C1 segment of cervical spinal cord (tissue), 14 donors: ENCODE data around the gene RNF144B.
"Not testable (repeated sequence)": the region's sequence is repeated elsewhere in the genome, so short reads cannot be mapped to it uniquely, and the experiment has no call there.

Experiments used
- DNase-seq, 14 donors: peaks; one replicate each; lab custom pipeline; 2025; lab: John Stamatoyannopoulos, UW

Gene RNF144B

DNA sequence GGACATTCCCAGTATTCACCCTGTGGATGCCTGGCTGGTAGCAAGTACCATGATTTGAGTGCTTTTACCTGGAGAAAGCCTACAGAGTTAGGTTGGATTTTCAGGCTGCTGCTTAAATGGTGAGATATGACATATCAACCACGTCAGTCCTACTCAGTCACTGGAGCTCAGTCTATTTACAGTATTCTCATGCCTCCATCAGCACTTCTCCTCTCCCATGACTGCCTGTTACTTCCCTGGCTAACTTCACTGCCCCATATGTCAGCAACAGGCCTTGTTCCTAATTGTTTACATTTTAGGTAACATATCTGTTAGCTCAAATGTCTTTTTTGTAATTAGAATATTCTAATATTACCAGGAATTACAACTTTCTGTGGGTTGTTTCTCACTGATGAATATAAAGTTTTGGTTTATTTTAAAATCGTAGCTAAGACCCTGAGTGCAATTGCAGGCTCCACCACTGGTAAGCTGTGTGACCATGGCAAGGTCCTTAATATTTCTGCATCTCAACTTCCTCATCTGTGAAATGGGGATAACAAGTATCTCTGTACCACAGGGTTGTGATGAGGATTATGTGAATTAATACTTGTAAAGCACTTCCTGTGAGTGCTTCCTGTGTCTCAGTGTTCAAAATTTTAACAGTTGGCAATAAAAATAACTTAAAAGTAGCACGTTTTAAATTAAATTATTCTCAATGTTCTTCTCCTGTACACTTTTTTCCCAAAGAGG is 54.3 kb downstream of the RNF144B start:
- DNase-seq = no peak

- no peak for DNase-seq
These were observed 57.0 kb downstream of the RNF144B start for GRCh38 chr6:18444111-18444510.

DNA sequence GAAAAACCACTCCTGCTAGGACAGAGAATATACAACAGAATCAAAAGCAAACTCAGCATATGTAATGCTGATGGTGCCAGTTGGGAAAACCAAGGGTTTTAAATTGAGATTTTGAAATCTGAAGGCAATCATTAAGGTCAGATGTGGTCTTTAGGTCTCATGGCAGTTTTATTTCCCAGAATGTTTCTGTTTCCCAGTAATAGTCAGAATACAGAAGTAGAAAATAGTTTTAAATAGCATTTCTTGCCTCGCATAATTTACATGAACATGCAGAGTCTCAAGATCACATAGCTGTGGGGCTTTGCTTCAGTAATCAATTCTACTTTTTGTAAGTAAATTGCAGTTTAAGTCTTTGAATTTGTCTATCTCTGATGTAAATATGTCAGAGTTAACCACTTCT is 58.1 kb downstream of the RNF144B start:
- no peak for DNase-seq

- DNase-seq = no peak
These were observed 59.6 kb downstream of the RNF144B start for GRCh38 chr6:18446771-18447170.

GRCh38 chr6:18447552-18447951 is 60.4 kb downstream of the RNF144B start:
- no peak for DNase-seq

- DNase-seq = no peak
These were observed 64.6 kb downstream of the RNF144B start for GRCh38 chr6:18451756-18452155.

DNA sequence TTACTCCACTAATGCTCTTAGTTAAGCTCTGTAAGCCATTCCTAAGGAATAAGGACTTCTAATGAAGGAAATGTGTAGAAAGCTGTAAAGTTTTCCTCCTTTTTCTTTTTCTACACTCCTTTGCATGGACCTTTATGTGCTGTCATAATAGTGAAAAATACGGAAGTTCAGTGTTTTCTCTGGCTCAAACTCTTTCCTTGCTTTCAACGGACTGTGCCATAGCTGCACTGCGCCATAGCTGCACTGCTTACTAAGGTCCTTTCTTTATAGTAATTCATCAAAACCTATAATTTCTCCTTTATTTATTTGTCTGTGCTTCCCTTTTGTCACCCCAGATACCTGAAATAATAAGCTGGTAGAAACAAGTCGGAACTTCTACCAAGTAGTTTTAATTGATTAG is 67.3 kb downstream of the RNF144B start:
- no peak for DNase-seq

GRCh38 chr6:18457065-18457737 is 70.1 kb downstream of the RNF144B start:
- no peak for DNase-seq

GRCh38 chr6:18458086-18458485 is 70.9 kb downstream of the RNF144B start:
- not testable (repeated sequence) for DNase-seq

- no peak for DNase-seq
These were observed 76.3 kb downstream of the RNF144B start for GRCh38 chr6:18463429-18463828.

- DNase-seq = no peak
These were observed 77.0 kb downstream of the RNF144B start for GRCh38 chr6:18464176-18464575.

DNA sequence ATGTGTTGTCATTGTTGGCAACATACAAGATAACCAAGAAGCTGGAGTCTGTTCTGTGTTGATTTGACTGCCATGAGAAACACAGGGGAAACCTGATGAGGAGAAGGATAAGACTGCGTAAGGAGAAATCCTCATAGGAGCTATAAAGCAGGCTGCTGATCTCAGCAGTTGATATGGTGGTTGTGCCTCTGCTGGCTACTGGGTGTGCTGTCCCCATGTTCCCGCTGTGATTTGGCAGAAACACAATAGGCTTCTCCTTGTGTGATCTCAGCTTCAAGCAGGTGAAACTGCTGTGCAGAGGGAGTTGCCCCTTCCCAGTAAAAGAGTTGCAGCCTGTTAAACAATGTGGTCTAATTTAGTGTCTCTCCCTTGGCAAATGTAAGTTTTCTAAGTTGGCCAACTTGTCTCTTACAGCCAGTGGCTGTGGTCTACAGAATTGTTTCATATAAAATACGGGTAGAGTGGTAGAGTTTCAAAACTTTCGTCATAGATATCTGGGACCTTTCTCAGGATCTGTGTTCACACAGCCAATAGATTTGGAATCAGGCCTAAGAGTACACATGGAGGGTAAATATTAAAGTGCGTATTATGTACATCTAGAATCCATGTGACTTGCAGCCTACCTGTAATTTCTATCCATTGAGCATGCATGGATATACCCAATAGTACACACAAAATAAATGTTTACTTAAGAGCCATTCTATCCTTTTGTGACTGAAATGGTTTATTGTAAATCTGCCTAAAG is 78.4 kb downstream of the RNF144B start:
- no peak for DNase-seq

DNA sequence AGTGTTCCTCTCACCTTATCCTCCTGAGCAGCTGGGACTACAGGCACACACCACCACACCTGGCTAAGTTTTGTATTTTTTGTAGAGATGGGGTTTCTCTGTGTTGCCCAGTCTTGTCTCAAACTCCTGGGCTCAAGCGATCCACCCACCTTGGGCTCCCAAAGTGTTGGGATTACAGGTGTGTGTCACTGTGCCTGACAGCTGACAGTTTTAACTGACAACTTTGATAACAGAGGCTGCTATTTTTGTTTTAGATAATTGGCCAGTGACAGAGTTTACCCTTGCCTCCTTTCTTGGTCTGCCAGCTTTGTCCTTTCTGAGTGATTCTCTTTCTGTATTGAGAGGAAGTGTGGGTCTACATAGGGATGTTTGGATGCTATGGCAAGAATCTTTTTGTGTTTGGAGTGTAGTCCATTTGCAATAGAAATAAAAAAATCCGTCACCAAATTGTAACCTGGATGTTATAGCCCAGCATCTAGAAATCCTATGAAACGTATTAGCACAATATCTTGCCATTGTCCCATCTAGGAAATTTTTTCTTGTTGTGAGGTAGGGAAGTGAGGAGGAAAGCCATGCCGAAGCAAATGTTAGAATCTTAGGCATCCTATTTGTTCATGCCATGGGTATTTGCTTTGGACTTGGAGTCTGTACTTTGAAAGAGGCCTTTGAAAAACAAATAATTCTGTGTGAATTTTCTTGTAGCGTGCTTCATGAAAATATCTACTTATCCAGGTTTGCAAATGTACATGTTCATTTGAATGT is 80.8 kb downstream of the RNF144B start:
- no peak for DNase-seq

- no peak for DNase-seq
These were observed 81.3 kb downstream of the RNF144B start for GRCh38 chr6:18468503-18468843.

- DNase-seq = no peak
These were observed 82.4 kb downstream of the RNF144B start for GRCh38 chr6:18469536-18469935.

DNA sequence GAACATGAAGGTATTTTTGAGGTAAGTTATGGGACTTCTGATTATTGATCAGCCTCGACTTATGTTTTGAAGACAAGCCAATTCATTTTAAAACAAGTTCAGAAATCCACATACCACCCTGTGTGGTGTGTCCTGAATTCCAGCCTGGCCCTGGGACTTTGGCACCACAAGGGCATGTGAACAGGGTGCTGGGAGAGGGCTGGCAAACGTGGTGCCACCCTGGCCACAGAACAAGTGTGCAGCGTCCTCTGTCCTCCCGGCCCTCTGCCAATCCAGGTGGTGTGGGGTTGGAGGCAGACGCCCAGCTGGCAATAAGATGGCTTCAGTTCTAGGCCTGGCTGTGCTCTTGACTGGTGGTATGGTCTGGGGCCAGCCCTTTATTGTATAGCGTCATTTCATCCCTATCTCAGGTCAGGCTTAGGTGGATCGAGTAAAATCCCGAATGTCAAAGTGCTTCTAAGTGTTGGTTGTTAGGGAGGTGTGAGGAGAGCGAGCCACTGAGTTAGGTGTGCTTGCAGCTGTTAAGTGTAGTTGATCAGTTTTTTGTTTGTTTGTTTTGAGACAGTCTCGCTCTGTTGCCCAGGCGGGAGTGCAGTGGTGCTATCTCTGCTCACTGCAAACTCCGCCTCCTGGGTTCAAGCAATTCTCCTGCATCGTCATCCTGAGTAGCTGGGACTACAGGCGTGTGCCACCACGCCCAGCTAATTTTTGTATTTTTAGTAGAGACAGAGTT is 84.2 kb downstream of the RNF144B start:
- DNase-seq = no peak

DNA sequence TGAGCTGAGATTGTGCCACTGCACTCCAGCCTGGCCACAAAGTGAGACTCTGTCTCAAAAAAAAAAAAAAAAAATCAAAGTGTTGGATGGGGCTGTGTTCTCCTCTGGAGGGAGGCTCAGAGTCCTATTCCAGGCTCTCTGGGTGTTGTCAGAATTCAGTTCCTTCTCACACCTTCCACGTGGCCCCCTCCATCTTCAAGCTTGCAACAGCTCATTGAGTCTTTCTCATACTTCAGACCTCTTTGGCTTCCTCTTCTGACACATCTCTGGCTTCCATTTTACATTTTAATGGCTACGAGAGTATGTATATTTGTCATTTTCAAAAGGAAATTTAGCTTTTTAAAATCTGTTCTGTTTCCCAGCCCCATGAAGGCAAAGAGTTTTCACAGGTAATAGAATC is 85.8 kb downstream of the RNF144B start:
- no peak for DNase-seq

- no peak for DNase-seq
These were observed 86.6 kb downstream of the RNF144B start for GRCh38 chr6:18473755-18474154.

- DNase-seq = no peak
These were observed 90.3 kb downstream of the RNF144B start for GRCh38 chr6:18477301-18477941.

GRCh38 chr6:18478610-18479009 is 91.5 kb downstream of the RNF144B start:
- no peak for DNase-seq

DNA sequence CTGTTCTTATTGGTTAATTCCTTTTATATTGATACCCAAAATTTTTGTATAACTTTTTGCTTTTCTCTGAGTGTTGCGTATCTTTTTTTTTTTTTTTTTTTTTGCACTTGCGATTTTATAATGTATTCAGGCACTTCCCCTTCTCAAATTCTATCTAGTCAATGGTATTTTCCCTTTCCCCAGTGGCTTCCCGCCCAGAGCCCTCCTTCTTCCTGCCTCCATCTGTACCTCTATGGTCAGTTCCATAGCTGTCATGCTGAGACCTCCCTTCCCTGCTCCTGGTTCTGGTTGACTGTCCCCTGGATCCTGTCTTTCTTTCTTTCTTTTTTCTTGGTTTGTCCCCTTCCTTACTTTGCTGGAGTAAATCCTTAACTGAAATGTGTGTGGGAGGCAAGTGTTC is 94.7 kb downstream of the RNF144B start:
- DNase-seq = no peak
